Measurements from ENCODE around the gene RBFOX1.
"Not testable (repeated sequence)": the region's sequence is repeated elsewhere in the genome, so short reads cannot be mapped to it uniquely, and the experiment has no call there.

RBFOX1 gene

GRCh38 chr16:7487574-7488323, 155.1 kb downstream of the RBFOX1 start:
- no peak for DNase-seq

GRCh38 chr16:7492122-7492521, 159.5 kb downstream of the RBFOX1 start:
- no peak for DNase-seq

- no peak for DNase-seq
Observed at GRCh38 chr16:7493133-7493532, 160.5 kb downstream of the RBFOX1 start.

- DNase-seq, result no peak
Observed at GRCh38 chr16:7497691-7498090, 165.0 kb downstream of the RBFOX1 start.

- DNase-seq, result no peak
Observed at GRCh38 chr16:7501868-7502267, 169.2 kb downstream of the RBFOX1 start.

GRCh38 chr16:7502591-7503157, 170.0 kb downstream of the RBFOX1 start:
- not testable (repeated sequence) for DNase-seq

GRCh38 chr16:7503666-7504065, 171.0 kb downstream of the RBFOX1 start:
- no peak for DNase-seq

GRCh38 chr16:7504844-7505243, 172.2 kb downstream of the RBFOX1 start:
- no peak for DNase-seq

GRCh38 chr16:7505495-7505894, 172.8 kb downstream of the RBFOX1 start:
- no peak for DNase-seq

GRCh38 chr16:7506363-7506762, 173.7 kb downstream of the RBFOX1 start:
- no peak for DNase-seq

GRCh38 chr16:7508656-7509055, 176.0 kb downstream of the RBFOX1 start:
- DNase-seq, result no peak

GRCh38 chr16:7509963-7510601, 177.4 kb downstream of the RBFOX1 start:
- no peak for DNase-seq

- DNase-seq, result no peak
Observed at GRCh38 chr16:7511549-7512260, 179.1 kb downstream of the RBFOX1 start.

GRCh38 chr16:7512503-7512902, 179.9 kb downstream of the RBFOX1 start:
- DNase-seq, result no peak

- no peak for DNase-seq
Observed at GRCh38 chr16:7513429-7513828, 180.8 kb downstream of the RBFOX1 start.

- DNase-seq, result no peak
Observed at GRCh38 chr16:7515543-7515942, 182.9 kb downstream of the RBFOX1 start.

- DNase-seq, result no peak
Observed at GRCh38 chr16:7517496-7517895, 184.9 kb downstream of the RBFOX1 start.

GRCh38 chr16:7518158-7518557, 185.5 kb downstream of the RBFOX1 start:
- no peak for DNase-seq

GRCh38 chr16:7521834-7522233, 189.2 kb downstream of the RBFOX1 start:
- DNase-seq, result no peak

- no peak for DNase-seq
Observed at GRCh38 chr16:7524419-7524818, 191.8 kb downstream of the RBFOX1 start.

- DNase-seq, result no peak
Observed at GRCh38 chr16:7526736-7527135, 194.1 kb downstream of the RBFOX1 start.

- no peak for DNase-seq
Observed at GRCh38 chr16:7532534-7532933, 199.9 kb downstream of the RBFOX1 start.

GRCh38 chr16:7534749-7535148, 202.1 kb downstream of the RBFOX1 start:
- DNase-seq, result no peak

GRCh38 chr16:7541026-7541425, 208.4 kb downstream of the RBFOX1 start:
- no peak for DNase-seq
